T-helper 1 cell treated with Interleukin-12 subunit alpha and Interleukin-12 subunit beta and Interleukin-4 antibody, amounts not matched to agents 30 μg/mL and 1 μg/mL, for 36 hours (primary cell): ENCODE measurements around the gene ITGBL1.

Source experiments
- H3K27ac Mint-ChIP-seq: one replicate; pipeline ENCODE4 v1.8.0; 2021; ENCODE audit warnings: mild to moderate bottlenecking, mixed read lengths
- H3K27me3 Mint-ChIP-seq: one replicate; pipeline ENCODE4 v1.8.0; 2021; ENCODE audit warnings: low read depth, mixed read lengths
- H3K36me3 Mint-ChIP-seq: one replicate; pipeline ENCODE4 v1.8.0; 2021; ENCODE audit warnings: low read depth, mixed read lengths
- H3K4me1 Mint-ChIP-seq: one replicate; pipeline ENCODE4 v1.8.0; 2021; ENCODE audit warnings: low read depth, mixed read lengths
- H3K4me3 Mint-ChIP-seq: one replicate; pipeline ENCODE4 v1.8.0; 2021; ENCODE audit warnings: mild to moderate bottlenecking, moderate library complexity, mixed read lengths
- H3K9me3 Mint-ChIP-seq: one replicate; pipeline ENCODE4 v1.8.0; 2021; ENCODE audit warnings: mixed read lengths

Gene ITGBL1

DNA sequence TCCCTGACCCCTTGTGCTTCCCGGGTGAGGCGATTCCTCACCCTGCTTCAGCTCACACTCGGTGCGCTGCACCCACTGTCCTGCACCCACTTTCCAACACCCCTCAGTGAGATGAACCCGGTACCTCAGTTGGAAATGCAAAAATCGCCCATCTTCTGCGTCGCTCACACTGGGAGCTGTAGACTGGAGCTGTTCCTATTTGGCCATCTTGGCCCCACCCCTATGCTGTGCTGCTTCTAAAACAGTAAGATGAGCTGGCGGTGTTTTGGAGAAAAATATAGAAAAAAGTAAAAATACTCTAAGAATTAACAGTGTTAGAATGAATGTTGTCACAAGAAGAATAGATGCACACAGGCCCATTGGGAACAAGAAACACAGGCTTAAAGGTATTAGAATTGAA lies 92.5 kb downstream of the ITGBL1 start:
- H3K27ac Mint-ChIP-seq: no peak overlapping the region
- H3K27me3 Mint-ChIP-seq: no peaks in the 10 kb centered on the region
- H3K36me3 Mint-ChIP-seq: no peaks in the 10 kb centered on the region
- no peak overlapping the region for H3K4me3 Mint-ChIP-seq
- H3K4me1 Mint-ChIP-seq: no peaks in the 10 kb centered on the region
- no peaks in the 10 kb centered on the region for H3K9me3 Mint-ChIP-seq

DNA sequence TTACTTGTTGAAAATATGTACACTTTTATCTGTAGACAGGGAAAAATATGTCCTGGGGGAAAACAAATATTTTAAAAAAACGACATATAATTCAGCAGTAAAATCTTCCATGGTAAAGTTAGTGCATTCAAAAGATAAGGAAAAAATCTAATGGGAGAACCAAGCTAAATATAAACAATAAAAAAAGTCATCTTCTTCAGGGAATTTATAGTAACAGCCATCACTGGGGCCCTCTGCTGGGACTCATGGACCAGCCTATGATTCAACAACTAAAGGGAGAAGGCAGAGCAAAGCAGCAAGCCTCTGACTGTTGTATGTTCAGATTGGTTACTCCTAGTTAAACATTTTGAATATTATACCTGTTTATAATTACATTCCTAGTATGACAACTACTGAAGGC lies 93.0 kb downstream of the ITGBL1 start:
- Mint-ChIP-seq H3K27ac (no peak overlapping the region), H3K9me3 (no peaks in the 10 kb centered on the region), H3K4me3 (no peak overlapping the region), H3K4me1 (no peaks in the 10 kb centered on the region), H3K27me3 (no peaks in the 10 kb centered on the region), H3K36me3 (no peaks in the 10 kb centered on the region)

DNA sequence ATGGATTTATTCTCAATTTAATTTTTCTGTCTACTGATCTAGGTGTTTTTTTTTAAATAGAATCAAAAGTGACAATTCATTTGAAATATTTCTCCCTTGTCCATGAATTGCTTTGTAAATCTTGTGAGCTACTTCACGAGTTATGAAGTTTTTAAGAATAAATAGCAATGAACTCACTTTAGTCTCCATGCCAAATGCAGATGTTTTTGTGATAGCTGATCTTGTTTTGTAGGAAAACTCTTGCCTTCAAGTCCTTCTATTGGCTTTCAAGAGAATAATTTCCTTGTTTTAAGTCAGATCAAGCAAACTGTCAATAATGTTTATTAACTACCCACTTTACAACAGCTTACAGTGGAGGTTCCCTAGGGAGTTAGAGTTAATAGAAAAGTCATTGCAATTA lies 99.8 kb downstream of the ITGBL1 start:
- no peaks in the 10 kb centered on the region for H3K36me3 Mint-ChIP-seq
- no peak overlapping the region for H3K4me3 Mint-ChIP-seq
- no peaks in the 10 kb centered on the region for H3K9me3 Mint-ChIP-seq
- H3K27ac Mint-ChIP-seq: no peak overlapping the region
- H3K27me3 Mint-ChIP-seq: no peaks in the 10 kb centered on the region
- no peaks in the 10 kb centered on the region for H3K4me1 Mint-ChIP-seq

DNA sequence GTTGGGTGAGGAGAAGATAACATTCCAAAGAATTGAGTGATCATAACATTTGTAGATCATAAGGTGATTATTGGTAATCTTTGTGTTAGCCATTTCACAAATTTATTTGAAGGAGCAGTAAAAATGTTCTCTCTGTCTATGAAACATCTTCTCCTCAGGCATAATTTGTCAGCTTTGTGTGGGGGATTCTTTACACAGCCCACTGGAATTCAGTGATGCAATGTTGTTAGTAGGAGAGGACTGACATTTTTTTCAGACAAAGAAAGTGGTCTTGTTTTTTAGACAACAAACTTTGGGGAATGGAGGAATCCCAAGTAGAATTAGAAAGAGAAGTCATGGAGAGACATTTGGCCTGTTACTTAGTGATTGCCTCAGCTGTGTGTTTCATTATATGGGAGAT lies 100.3 kb downstream of the ITGBL1 start:
- Mint-ChIP-seq H3K27me3 (no peaks in the 10 kb centered on the region), H3K4me1 (no peaks in the 10 kb centered on the region), H3K9me3 (no peaks in the 10 kb centered on the region), H3K4me3 (no peak overlapping the region), H3K36me3 (no peaks in the 10 kb centered on the region), H3K27ac (no peak overlapping the region)

DNA sequence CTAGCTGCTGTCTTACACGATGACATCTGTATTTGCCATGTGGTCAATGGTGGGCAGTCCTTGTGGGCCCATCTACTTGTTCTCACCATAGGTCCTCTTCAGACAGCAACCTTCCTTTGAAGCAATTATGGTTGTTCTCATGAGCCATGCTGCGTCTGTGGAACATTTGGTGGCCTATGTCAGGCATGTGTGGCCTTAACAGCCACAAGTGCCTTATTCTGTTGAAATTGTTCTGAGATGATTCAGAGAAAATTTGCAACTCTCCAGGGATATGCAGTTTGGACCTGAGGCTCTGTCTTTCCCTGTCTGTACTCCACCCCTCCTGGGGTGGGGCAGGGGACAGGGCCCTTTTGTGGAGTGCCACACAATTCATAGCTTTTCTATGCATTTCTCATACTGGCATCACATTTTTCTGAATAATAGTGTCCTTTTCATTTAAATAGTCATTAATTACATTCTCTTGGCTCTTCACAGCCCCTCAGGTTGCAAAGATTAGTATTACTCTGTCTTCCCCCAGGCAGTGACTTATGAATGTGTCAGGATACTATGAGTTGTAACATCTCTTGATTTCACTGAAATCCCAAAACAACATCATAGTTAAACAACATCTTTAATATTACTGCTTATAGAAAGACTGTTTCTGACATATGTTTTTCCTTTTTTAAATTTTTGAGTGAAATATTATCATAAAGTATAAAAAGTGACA lies 102.1 kb downstream of the ITGBL1 start:
- H3K27ac Mint-ChIP-seq: no peak overlapping the region
- no peak overlapping the region for H3K4me3 Mint-ChIP-seq
- no peaks in the 10 kb centered on the region for H3K9me3 Mint-ChIP-seq
- H3K4me1 Mint-ChIP-seq: no peaks in the 10 kb centered on the region
- no peaks in the 10 kb centered on the region for H3K27me3 Mint-ChIP-seq
- no peaks in the 10 kb centered on the region for H3K36me3 Mint-ChIP-seq

DNA sequence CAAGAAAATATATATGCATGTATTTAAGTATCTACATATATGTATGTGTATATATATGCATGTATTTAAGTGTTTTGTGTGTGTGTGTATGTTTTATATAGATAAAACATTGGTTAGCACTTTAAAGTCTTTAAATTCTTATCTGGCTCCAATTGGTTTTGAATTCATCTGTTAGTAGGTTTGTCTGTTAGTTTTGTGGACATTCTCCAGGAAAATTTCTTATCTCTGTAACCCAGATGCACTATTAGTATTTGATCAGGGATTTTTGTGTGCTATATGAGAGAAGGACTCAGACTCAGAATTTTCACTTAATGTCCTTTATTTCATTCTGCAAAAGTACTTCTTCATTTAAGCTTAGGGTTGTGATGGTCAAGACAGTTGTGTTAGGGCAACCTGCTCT lies 103.1 kb downstream of the ITGBL1 start:
- H3K27ac Mint-ChIP-seq: no peak overlapping the region
- no peak overlapping the region for H3K4me3 Mint-ChIP-seq
- H3K9me3 Mint-ChIP-seq: no peaks in the 10 kb centered on the region
- H3K27me3 Mint-ChIP-seq: no peaks in the 10 kb centered on the region
- no peaks in the 10 kb centered on the region for H3K36me3 Mint-ChIP-seq
- no peaks in the 10 kb centered on the region for H3K4me1 Mint-ChIP-seq

DNA sequence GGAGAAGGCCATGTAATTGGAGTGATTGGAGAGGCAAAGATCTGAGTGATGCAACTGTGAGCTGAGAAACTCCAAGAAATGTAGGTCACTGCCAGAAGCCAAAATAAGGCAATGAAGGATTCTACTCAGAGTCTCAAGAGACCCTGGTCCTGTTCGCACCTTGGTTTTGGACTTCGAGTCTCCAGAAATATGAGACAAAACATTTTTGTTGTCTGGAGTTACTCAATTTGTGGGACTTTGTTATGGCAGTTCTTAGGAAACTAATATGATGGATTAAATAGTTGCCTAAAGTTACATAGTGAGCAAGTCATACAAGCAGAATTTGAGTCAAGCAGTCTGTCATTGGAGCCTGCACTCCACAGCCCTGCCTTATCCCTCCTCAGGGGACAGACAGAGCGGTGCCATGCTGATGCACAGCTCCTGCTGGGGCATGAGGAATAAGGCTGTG lies 104.2 kb downstream of the ITGBL1 start:
- no peaks in the 10 kb centered on the region for H3K36me3 Mint-ChIP-seq
- no peaks in the 10 kb centered on the region for H3K27me3 Mint-ChIP-seq
- no peaks in the 10 kb centered on the region for H3K9me3 Mint-ChIP-seq
- H3K4me1 Mint-ChIP-seq: no peaks in the 10 kb centered on the region
- H3K4me3 Mint-ChIP-seq: no peak overlapping the region
- no peak overlapping the region for H3K27ac Mint-ChIP-seq

DNA sequence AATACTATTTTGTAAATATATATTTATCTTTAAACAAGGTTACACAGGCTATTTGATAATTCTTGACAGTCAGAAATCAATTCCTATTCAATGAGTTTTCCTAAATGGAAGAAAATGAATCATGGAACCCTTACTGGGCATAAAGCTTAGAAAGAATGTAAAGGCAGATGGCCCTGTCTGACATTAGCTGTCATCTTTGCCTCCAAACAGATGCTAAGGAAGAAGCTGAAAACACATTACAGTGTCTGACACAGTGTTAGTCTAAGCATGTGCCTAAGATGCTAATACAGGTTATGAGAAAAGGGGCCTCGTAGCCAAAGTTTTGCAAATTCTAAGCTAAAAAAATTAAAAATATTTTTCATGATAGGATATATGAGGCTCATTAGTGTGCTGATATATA lies 112.8 kb downstream of the ITGBL1 start:
- Mint-ChIP-seq H3K9me3 (no peaks in the 10 kb centered on the region), H3K36me3 (no peaks in the 10 kb centered on the region), H3K27ac (no peak overlapping the region), H3K27me3 (no peaks in the 10 kb centered on the region), H3K4me3 (no peak overlapping the region), H3K4me1 (no peaks in the 10 kb centered on the region)

DNA sequence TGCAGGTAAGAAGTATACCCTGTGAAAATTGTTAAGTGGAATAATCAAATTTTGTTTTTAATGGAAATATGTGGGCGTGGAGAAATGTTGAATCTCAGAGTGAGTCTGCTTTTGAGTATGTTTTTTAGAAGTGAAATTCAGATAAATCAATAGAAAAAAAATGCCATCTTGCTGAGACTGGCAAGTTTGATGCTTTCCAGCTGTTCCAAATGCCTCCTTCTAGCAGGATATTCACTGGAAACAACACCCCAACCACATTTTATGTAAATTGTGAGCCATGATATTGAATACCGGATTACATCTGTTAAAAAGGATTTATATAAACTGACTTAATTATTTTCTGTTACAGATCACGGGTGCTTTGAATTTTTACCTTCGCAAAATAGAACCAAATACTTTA lies 115.4 kb downstream of the ITGBL1 start:
- H3K4me1 Mint-ChIP-seq: no peaks in the 10 kb centered on the region
- H3K9me3 Mint-ChIP-seq: no peaks in the 10 kb centered on the region
- H3K4me3 Mint-ChIP-seq: no peak overlapping the region
- no peaks in the 10 kb centered on the region for H3K27me3 Mint-ChIP-seq
- no peak overlapping the region for H3K27ac Mint-ChIP-seq
- H3K36me3 Mint-ChIP-seq: no peaks in the 10 kb centered on the region

DNA sequence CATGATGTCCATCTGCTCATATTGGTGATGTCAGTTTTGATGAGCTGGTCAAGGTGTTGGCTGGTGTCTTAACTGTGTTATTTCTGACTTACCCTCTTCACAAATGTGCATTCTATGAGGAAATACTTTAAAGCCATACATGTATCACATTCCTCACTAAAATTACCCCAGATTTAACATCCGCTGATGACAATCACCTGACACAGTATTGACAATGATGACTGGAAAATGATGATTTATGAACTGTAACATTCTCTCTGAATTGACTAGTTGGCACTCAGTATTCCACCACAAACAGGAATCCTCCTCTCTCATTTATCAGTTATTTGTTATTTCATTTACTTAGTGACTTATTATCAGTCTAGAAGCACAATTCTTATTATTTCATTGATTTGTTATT lies 117.3 kb downstream of the ITGBL1 start:
- H3K4me3 Mint-ChIP-seq: no peak overlapping the region
- H3K9me3 Mint-ChIP-seq: no peaks in the 10 kb centered on the region
- H3K4me1 Mint-ChIP-seq: no peaks in the 10 kb centered on the region
- H3K27ac Mint-ChIP-seq: no peak overlapping the region
- no peaks in the 10 kb centered on the region for H3K27me3 Mint-ChIP-seq
- H3K36me3 Mint-ChIP-seq: no peaks in the 10 kb centered on the region

DNA sequence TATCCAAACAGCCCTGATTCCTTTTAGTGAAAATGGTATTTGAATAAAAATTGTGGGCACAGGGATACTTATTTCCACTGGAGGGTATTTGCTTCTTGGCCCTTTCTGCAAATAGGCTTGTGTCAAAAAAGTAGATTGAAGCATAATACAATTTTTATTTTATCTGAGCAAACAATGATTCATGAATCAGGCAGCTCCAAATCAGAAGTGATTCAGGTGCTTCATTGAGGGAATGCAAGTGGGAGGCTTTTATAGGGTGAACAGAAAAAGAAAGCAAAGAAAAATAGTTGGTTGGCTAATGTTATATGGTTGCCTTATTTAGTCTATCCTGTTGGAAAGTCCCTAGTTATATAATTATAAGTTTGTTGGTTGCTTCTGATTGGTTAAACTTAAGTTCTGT lies 117.9 kb downstream of the ITGBL1 start:
- no peaks in the 10 kb centered on the region for H3K4me1 Mint-ChIP-seq
- no peaks in the 10 kb centered on the region for H3K27me3 Mint-ChIP-seq
- H3K4me3 Mint-ChIP-seq: no peak overlapping the region
- H3K9me3 Mint-ChIP-seq: no peaks in the 10 kb centered on the region
- no peak overlapping the region for H3K27ac Mint-ChIP-seq
- H3K36me3 Mint-ChIP-seq: no peaks in the 10 kb centered on the region

DNA sequence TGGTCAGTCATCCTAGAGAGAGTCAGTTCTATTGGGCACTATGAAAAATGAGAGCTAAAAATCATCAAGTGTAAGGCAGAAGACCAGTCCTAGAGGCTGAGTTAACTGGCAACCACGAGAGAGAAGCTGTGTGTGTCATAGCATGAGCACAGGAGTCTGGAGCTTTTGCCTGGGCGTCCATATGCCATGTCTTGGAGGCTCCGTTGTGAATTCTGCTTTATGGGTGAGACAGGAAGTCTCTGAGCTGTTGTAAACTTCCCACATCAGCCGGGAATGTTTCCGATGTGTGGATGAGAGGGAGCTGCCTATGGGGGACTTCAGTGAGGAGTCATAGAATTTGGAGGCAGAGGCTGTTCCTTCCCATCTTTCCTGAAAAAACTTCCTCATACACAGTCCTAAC lies 120.0 kb downstream of the ITGBL1 start:
- no peaks in the 10 kb centered on the region for H3K27me3 Mint-ChIP-seq
- no peaks in the 10 kb centered on the region for H3K9me3 Mint-ChIP-seq
- H3K4me1 Mint-ChIP-seq: no peaks in the 10 kb centered on the region
- H3K36me3 Mint-ChIP-seq: no peaks in the 10 kb centered on the region
- no peak overlapping the region for H3K27ac Mint-ChIP-seq
- H3K4me3 Mint-ChIP-seq: no peak overlapping the region

DNA sequence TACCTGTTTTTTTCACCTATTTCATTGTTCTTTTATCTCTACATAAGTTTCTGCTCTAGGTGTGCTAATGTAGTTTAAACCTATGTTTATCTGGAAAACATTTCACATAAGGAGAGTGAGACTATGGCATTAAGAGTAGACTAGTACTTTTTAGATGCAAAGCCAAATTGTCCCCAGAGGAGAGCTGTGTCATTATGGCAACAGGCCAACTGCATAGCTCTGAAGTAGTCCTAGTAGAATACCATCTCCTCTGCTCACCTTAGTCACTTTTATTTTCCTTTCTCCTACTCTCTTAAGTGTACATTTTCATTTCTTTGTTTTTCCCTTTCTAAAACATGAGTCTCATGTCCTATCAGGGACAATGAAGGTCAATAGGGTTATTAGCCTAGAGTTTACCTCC lies 123.1 kb downstream of the ITGBL1 start:
- Mint-ChIP-seq H3K27ac (no peak overlapping the region), H3K27me3 (no peaks in the 10 kb centered on the region), H3K4me1 (no peaks in the 10 kb centered on the region), H3K4me3 (no peak overlapping the region), H3K9me3 (no peaks in the 10 kb centered on the region), H3K36me3 (no peaks in the 10 kb centered on the region)

DNA sequence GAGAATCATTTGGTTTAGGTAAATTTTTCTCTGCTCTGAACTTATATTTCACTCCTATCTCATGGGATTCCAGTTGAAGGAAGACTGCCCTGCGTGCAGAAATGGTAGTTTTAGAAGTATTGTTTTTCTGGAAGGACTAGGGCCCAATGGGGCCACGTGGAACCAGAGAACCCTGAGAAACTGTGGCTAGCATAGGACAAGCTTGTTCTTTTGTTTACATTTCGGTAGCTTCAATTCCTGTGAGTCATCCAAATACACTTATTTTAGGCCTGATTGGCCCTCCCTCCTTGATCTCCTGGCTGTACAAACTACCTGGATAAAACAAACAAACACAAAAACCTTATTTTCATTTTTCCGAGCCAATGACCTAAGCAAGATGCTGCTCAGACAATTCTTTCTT lies 124.0 kb downstream of the ITGBL1 start:
- Mint-ChIP-seq H3K36me3 (no peaks in the 10 kb centered on the region), H3K9me3 (no peaks in the 10 kb centered on the region), H3K4me1 (no peaks in the 10 kb centered on the region), H3K27ac (no peak overlapping the region), H3K4me3 (no peak overlapping the region), H3K27me3 (no peaks in the 10 kb centered on the region)

DNA sequence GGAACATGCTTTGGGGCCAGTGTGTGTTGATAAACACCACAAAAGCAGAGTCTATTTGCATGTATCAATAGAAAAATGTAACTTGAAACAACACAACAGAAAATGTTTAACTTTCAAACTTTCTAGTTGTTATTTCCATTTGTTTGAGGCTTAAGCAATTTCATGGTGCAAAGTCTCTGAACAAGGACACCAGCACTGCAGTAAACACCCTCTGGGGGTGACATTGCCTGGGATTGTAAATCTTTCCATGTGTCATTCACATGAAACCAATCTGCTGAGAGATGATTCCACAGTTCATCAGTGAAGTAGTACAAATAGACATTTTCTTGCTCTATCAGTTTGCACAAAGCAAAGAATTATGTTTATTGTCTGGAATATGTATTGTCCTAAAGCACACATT lies 124.5 kb downstream of the ITGBL1 start:
- Mint-ChIP-seq H3K9me3 (no peaks in the 10 kb centered on the region), H3K36me3 (no peaks in the 10 kb centered on the region), H3K4me3 (no peak overlapping the region), H3K27me3 (no peaks in the 10 kb centered on the region), H3K27ac (no peak overlapping the region), H3K4me1 (no peaks in the 10 kb centered on the region)

DNA sequence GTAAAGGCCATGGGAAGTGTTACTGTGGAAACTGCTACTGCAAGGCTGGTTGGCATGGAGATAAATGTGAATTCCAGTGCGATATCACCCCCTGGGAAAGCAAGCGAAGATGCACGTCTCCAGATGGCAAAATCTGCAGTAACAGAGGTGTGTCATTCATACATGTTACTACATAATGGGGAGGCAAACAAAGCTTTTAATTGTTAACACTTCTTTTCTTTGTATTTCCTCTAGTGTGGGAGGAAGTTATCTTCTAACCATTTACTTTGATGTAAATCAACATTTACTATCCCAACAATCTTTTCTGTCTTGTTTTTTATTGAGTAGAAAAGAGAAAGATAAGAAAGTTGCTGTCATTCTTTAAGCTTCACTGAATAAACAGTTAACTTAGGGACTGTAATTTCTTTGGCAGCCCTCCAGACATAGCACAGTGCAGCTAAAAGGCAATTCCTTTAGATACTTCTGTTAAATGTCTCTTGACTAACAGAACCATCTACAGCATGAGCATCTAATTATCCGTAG lies 126.9 kb downstream of the ITGBL1 start:
- Mint-ChIP-seq H3K27me3 (no peaks in the 10 kb centered on the region), H3K4me1 (no peaks in the 10 kb centered on the region), H3K4me3 (no peak overlapping the region), H3K36me3 (no peaks in the 10 kb centered on the region), H3K27ac (no peak overlapping the region), H3K9me3 (no peaks in the 10 kb centered on the region)
